ENCODE measurements around the gene TGM5.
A peak's percentile ranks its signal among the peaks of the same experiment; 100 is the strongest.

The TGM5 gene

GRCh38 chr15:43225201-43225949, 41.4 kb downstream of the TGM5 start:
- peak; percentile 85 to 87 for DNase-seq
- TF ChIP-seq POLR2A (IDR thresholded peaks at IDR 0.05; ENCODE audit: low read length) (no peak), GATA1 (IDR thresholded peaks at IDR 0.05; ENCODE audit: low read depth, low read length) (no peak)

- TF ChIP-seq GATA1 (IDR thresholded peaks at IDR 0.05; ENCODE audit: low read depth, low read length) (no peak), POLR2A (IDR thresholded peaks at IDR 0.05; ENCODE audit: low read length) (no peak)
- peak; percentile 91 to 92 for DNase-seq
Measured at GRCh38 chr15:43221422-43221821, 45.3 kb downstream of the TGM5 start.

- TF ChIP-seq POLR2A (IDR thresholded peaks at IDR 0.05; ENCODE audit: low read length), result peak; percentile 12
- peak; percentile 90 for TF ChIP-seq GATA1 (IDR thresholded peaks at IDR 0.05; ENCODE audit: low read depth, low read length)
- DNase-seq, result peak; percentile 94 to 99
Measured at GRCh38 chr15:43220991-43221403, 45.7 kb downstream of the TGM5 start, which contains the start of gene EPB42. Gene EPB42, minus strand, starts transcription at chr15:43221018. Its CDS starts 193 bp downstream, at chr15:43220825.

DNA sequence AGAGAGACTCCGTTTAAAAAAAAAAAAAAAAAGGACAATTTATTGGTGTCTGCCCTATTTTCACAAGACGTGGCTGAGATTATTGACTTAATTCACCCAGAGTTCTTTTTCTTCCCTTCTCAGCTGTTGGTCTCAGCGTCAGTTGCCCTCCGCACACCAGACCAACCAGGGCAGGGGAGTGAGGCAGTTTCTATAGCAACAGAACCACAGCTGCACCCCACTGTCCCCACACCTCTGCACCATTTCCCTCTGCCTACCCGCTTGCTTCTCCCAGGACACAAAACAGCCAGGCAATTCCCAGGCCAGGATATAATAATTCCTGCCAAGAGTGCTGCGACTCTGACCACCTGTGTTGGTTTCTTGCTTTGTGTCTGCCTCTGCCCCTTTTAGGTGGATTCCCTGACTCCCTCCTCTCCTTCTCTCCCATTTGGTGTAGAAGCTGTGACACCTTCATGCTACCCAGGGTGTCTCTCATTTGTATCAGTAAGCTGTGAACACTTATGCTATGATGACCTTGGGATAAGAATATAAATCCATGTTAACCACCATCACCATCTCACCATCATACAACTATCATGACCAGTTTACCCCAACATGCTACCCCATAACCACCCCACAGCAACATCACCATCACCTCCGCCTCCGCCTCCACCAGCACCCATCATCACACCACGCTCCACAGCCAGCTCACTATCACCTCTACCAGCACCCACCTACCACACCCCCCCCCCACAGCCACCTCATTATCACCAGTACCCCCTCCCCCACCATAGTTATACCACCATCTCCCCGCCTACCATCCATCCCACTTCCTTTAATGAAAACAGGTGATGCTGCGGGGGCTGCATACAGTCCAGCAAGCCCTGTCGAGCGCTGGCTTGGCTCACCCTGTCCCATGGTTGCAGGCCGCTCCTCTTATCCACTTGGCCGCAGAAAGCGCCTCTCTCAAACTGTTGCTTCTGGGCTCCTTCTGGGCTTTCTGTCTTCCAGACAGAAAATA, 46.5 kb downstream of the TGM5 start:
- TF ChIP-seq POLR2A (IDR thresholded peaks at IDR 0.05; ENCODE audit: low read length) (peak; percentile 57), GATA1 (IDR thresholded peaks at IDR 0.05; ENCODE audit: low read depth, low read length) (no peak)
- peak; percentile 66 to 86 for DNase-seq

- peak; percentile 93 to 94 for DNase-seq
- peak; percentile 45 for TF ChIP-seq POLR2A (IDR thresholded peaks at IDR 0.05; ENCODE audit: low read length)
- no peak for TF ChIP-seq GATA1 (IDR thresholded peaks at IDR 0.05; ENCODE audit: low read depth, low read length)
Measured at GRCh38 chr15:43218908-43219706, 47.6 kb downstream of the TGM5 start.

DNA sequence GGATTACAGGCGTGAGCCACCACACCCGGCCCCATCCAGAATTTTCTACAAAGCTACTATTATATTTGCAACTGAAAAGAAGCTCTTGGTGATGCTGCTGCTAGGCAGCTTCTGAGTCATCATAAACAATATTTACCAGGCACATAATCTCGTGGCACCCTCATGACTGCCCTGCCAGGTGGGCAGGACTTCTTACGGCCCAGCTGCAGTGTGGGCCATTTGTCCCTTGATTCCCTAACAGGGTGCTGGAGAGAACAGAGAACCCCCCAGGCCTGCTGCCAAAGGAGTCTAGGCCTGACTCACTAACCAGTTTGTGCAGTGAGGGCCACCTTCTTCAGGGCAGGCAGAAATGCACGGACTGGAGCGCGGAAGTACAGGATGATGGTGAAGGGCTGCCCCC, 50.8 kb downstream of the TGM5 start:
- TF ChIP-seq GATA1 (IDR thresholded peaks at IDR 0.05; ENCODE audit: low read depth, low read length) (no peak), POLR2A (IDR thresholded peaks at IDR 0.05; ENCODE audit: low read length) (no peak)
- DNase-seq, result no peak

- DNase-seq, result no peak
- TF ChIP-seq POLR2A (IDR thresholded peaks at IDR 0.05; ENCODE audit: low read length), result peak; percentile 5
- no peak for TF ChIP-seq GATA1 (IDR thresholded peaks at IDR 0.05; ENCODE audit: low read depth, low read length)
Measured at GRCh38 chr15:43214592-43215295, 52.0 kb downstream of the TGM5 start.

DNA sequence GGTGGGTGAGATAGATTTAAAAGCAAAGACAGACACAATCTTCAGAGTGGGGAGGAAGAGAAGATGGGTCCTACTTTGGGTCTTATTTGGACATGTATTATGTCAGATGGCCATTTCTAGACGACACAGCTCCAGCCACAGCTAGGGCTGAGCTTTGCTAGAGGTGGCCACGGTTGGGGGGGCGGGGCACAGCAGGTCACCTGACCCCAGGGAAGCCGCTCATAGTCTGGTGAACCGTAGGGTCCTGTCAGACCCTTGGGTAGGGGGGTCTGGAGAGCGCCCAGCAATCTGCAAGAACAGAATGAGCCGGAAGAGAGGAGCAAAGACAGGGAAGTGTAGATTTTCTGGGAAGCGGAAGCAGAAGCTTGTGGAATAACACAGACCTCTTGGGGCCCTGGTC, 52.6 kb downstream of the TGM5 start:
- no peak for DNase-seq
- TF ChIP-seq GATA1 (IDR thresholded peaks at IDR 0.05; ENCODE audit: low read depth, low read length) (no peak), POLR2A (IDR thresholded peaks at IDR 0.05; ENCODE audit: low read length) (no peak)

DNA sequence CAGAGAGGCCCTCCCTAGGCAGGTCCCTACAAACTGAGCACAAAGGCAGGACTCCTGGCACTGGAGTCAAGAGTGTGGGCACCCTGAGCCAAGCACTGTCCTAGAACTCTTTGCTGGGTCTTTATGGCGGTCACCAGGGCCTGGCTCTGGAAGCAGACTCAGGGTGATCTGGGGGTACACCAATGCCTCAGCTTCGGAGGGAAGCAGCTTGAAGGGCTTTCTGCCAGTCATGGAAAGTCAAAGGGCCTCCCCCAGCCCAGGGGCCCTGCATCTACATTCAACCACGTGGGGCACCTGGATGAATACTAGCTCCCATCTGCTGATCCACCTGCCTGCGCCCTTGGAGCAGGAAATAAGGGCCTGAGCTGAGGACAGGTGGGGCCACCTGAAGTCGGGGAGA, 53.3 kb downstream of the TGM5 start:
- no peak for TF ChIP-seq GATA1 (IDR thresholded peaks at IDR 0.05; ENCODE audit: low read depth, low read length)
- TF ChIP-seq POLR2A (IDR thresholded peaks at IDR 0.05; ENCODE audit: low read length), result no peak
- DNase-seq, result no peak

- no peak for DNase-seq
- TF ChIP-seq GATA1 (IDR thresholded peaks at IDR 0.05; ENCODE audit: low read depth, low read length), result no peak
- no peak for TF ChIP-seq POLR2A (IDR thresholded peaks at IDR 0.05; ENCODE audit: low read length)
Measured at GRCh38 chr15:43212951-43213350, 53.8 kb downstream of the TGM5 start.

DNA sequence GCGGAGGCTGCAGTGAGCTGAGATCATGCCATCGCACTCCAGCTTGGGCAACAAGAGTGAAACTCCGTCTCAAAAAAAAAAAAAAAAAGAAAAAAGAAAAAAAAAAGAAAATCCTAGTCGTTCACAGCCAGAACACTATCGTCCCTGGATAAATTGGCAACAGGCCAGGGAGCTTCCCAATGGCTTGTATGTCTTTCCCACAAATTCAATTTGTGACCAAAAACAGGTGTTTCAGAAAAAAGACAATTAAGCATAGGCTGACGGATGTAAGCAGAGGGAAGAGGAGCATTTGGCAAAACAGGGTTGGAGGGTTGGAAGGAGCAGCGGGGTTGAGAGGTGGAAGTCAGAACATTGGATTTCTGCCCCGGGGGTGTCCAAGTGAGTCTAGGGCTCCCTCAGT, 54.4 kb downstream of the TGM5 start:
- no peak for DNase-seq
- TF ChIP-seq POLR2A (IDR thresholded peaks at IDR 0.05; ENCODE audit: low read length) (no peak), GATA1 (IDR thresholded peaks at IDR 0.05; ENCODE audit: low read depth, low read length) (no peak)

GRCh38 chr15:43211224-43211735, 55.4 kb downstream of the TGM5 start:
- no peak for DNase-seq
- TF ChIP-seq POLR2A (IDR thresholded peaks at IDR 0.05; ENCODE audit: low read length) (peak; percentile 12), GATA1 (IDR thresholded peaks at IDR 0.05; ENCODE audit: low read depth, low read length) (no peak)

DNA sequence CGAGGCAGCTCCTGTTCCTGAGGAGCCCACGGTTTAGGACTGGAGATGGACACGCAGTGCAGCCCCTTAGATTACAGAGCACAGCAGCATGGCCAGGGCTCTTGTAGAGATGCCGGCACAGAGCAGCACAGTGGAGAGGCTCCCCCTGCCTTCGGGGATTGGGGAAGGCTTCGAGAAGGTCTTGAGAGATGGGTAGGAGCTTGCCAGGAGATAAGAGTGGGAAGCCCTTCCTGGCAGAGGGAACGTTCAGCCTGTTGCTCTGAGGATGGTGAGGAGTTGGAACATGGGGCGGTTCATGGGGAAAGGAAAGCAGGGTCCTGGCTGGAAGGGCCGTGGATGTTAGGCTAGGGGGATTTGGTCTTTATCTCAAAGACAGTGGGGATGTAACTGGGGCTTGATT, 55.9 kb downstream of the TGM5 start:
- no peak for DNase-seq
- no peak for TF ChIP-seq GATA1 (IDR thresholded peaks at IDR 0.05; ENCODE audit: low read depth, low read length)
- no peak for TF ChIP-seq POLR2A (IDR thresholded peaks at IDR 0.05; ENCODE audit: low read length)
